Stimulated activated naive B cell treated with anti-CD40 and anti-IgM and Interleukin-4, amounts not matched to agents 10 μg/mL and 1 μg/mL and 100 μg/mL, for 72 hours (primary cell): Measurements from ENCODE around the gene ERVFRD-1.

Experiments used
- ATAC-seq, 2 donors: fragments of 150-1000 bp; cut with Tn5 transposase; replicated peaks; 2 replicates each; pipeline ENCODE4 v1.10.0; 2021; ENCODE audit warnings: moderate library complexity in 1 of 2
- DNase-seq: peaks from one replicate; pipeline ENCODE4 v3.0.0; 2021
- H3K27ac Mint-ChIP-seq: one replicate; pipeline ENCODE4 v1.8.0; 2022; ENCODE audit warnings: mild to moderate bottlenecking, mixed read lengths
- H3K27me3 Mint-ChIP-seq, 2 donors: one replicate each; pipeline ENCODE4 v1.8.0; 2022; ENCODE audit warnings: mixed read lengths in 2 of 2
- H3K36me3 Mint-ChIP-seq, 2 donors: one replicate each; pipeline ENCODE4 v1.8.0; 2022; ENCODE audit warnings: mixed read lengths in 2 of 2, mild to moderate bottlenecking in 1 of 2
- H3K4me1 Mint-ChIP-seq, 2 donors: one replicate each; pipeline ENCODE4 v1.8.0; 2022; ENCODE audit warnings: mixed read lengths in 2 of 2, mild to moderate bottlenecking in 1 of 2
- H3K4me3 Mint-ChIP-seq, 2 donors: one replicate each; pipeline ENCODE4 v1.8.0; 2022; ENCODE audit warnings: mild to moderate bottlenecking in 2 of 2, mixed read lengths in 2 of 2, moderate library complexity in 1 of 2
- H3K9me3 Mint-ChIP-seq, 2 donors: one replicate each; pipeline ENCODE4 v1.8.0; 2022; ENCODE audit warnings: mixed read lengths in 2 of 2, mild to moderate bottlenecking in 1 of 2

ERVFRD-1 gene

GRCh38 chr6:11065436-11066202, 45.9 kb downstream of the ERVFRD-1 start:
- H3K4me3 Mint-ChIP-seq, result no peak overlapping the region
- H3K9me3 Mint-ChIP-seq, result no peaks in the 10 kb centered on the region
- no peak for DNase-seq
- no peaks in the 10 kb centered on the region for H3K36me3 Mint-ChIP-seq
- H3K27me3 Mint-ChIP-seq, result peaks cover 0 to 8% of the 10 kb centered on the region in 2 donors
- no peaks in the 10 kb centered on the region for H3K4me1 Mint-ChIP-seq
- H3K27ac Mint-ChIP-seq, result no peak overlapping the region
- no peak for ATAC-seq

DNA sequence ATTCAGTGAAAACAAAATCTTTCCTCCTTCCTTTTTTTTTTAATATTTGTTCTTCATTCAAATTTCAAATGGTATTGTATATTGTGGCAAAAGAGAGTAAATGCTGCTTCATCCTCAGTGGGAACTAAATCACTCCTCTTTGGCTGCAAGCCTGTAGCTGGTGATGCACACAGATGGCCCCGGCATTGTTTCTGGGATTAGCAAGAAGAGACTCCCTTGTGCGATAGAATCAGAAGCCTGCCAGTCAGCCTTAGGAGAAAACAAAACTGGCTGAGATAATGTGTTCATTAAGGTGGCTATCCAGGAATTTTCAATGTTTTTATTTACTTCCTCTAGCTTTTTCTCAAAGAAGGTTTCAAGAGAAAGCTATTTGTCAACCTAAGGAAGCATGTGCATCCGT, 46.7 kb downstream of the ERVFRD-1 start:
- Mint-ChIP-seq H3K27me3 (peaks cover 0 to 7% of the 10 kb centered on the region in 2 donors), H3K4me1 (no peaks in the 10 kb centered on the region), H3K9me3 (no peaks in the 10 kb centered on the region), H3K27ac (no peak overlapping the region), H3K4me3 (no peak overlapping the region), H3K36me3 (no peaks in the 10 kb centered on the region)
- DNase-seq (no peak), ATAC-seq (no peak)

GRCh38 chr6:11062715-11063114, 48.8 kb downstream of the ERVFRD-1 start:
- no peak overlapping the region for H3K27ac Mint-ChIP-seq
- no peaks in the 10 kb centered on the region for H3K9me3 Mint-ChIP-seq
- H3K27me3 Mint-ChIP-seq, result no peaks in the 10 kb centered on the region
- no peak for DNase-seq
- ATAC-seq, result no peak
- no peaks in the 10 kb centered on the region for H3K36me3 Mint-ChIP-seq
- no peak overlapping the region for H3K4me3 Mint-ChIP-seq
- no peaks in the 10 kb centered on the region for H3K4me1 Mint-ChIP-seq

DNA sequence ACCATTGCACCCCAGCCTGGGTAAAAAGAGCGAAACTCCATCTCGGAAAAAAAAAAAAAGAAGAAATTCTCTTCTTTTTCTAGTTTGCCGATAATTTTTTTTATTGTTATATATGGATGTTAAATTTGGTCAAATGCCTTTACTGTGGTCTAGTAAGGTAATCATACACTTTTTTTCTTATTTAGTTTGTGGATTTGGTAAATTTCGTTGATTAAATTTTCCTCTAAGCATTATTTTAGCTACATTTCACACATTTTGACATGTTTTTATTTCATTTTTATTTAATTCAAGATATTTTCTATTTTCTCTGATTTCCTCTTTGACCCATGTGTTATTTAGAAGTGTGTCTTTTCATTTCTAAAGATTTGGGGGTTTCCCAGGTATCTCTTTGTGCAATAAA, 49.4 kb downstream of the ERVFRD-1 start:
- ATAC-seq (no peak), DNase-seq (no peak)
- Mint-ChIP-seq H3K36me3 (no peaks in the 10 kb centered on the region), H3K27me3 (no peaks in the 10 kb centered on the region), H3K4me1 (no peaks in the 10 kb centered on the region), H3K9me3 (no peaks in the 10 kb centered on the region), H3K27ac (no peak overlapping the region), H3K4me3 (no peak overlapping the region)

DNA sequence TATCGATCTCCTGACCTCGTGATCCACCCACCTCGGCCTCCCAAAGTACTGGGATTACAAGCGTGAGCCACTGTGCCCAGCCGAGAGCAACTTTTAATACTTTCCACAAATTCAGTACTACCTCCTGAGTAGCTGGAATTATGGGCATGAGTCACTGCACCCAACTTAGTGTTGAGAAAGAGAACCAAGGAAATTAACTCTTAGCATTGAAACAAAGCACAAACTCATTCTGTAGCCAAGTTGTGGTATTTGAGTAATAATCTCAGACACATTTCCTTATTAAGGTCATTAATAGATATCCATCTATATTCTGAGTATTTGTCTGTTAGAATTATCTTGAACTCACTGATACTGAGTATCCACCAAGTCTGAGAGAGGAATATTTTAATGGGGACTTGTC, 53.1 kb downstream of the ERVFRD-1 start:
- H3K4me3 Mint-ChIP-seq, result no peak overlapping the region
- DNase-seq, result no peak
- H3K36me3 Mint-ChIP-seq, result no peaks in the 10 kb centered on the region
- H3K4me1 Mint-ChIP-seq, result no peaks in the 10 kb centered on the region
- peaks cover 5% of the 10 kb centered on the region in 2 donors for H3K27me3 Mint-ChIP-seq
- no peaks in the 10 kb centered on the region for H3K9me3 Mint-ChIP-seq
- ATAC-seq, result no peak
- H3K27ac Mint-ChIP-seq, result no peak overlapping the region

GRCh38 chr6:11056871-11057270, 54.7 kb downstream of the ERVFRD-1 start:
- Mint-ChIP-seq H3K36me3 (no peaks in the 10 kb centered on the region), H3K4me3 (no peak overlapping the region), H3K27me3 (peaks cover 5 to 10% of the 10 kb centered on the region in 2 donors), H3K27ac (no peak overlapping the region), H3K9me3 (no peaks in the 10 kb centered on the region), H3K4me1 (no peaks in the 10 kb centered on the region)
- ATAC-seq, result no peak
- no peak for DNase-seq

DNA sequence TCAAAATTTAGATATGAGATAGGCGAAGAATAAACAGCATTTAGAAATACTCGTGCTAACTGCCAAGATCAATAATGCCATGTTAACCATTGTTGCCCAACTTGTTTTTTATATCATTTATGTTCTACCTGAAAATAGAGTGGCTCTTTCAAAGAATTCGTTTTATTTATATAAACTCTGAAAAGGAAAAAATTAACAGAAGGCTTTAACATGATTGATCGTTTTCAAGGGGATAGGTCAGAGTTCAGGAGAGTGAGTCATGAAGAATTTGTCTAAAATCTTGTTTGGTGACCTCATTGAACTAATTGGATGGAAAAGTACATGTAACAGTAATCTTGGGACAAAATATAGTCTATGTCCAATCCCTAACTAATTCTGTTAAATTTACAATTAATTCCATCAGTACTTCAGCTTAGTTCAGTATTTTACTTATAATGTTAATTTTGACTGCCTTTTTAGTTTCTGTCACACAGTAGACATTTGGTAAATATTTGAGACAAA, 56.3 kb downstream of the ERVFRD-1 start:
- Mint-ChIP-seq H3K4me1 (no peaks in the 10 kb centered on the region), H3K9me3 (no peaks in the 10 kb centered on the region), H3K27me3 (peaks cover 11 to 15% of the 10 kb centered on the region in 2 donors), H3K36me3 (no peaks in the 10 kb centered on the region), H3K4me3 (no peak overlapping the region), H3K27ac (no peak overlapping the region)
- DNase-seq, result no peak
- no peak for ATAC-seq

DNA sequence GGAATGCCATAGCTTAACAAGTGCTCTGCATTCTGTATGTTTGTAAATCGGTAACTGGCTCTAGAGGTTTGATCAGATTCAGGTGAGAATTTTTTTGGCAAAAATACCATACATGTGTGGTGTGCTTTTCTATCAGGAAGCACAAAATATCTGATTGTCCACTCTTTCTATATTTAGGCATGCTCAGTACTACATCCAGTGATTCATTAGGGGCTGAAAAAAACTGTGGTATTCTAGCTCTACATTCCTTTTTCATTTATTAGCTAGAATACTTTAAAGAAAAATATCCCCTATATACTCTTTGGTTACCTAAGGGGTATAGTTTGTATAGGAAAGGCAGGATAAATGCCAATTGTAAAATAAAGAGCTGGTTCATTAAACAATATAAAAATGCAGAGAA, 56.8 kb downstream of the ERVFRD-1 start:
- no peaks in the 10 kb centered on the region for H3K36me3 Mint-ChIP-seq
- H3K4me1 Mint-ChIP-seq, result no peaks in the 10 kb centered on the region
- ATAC-seq (no peak), DNase-seq (no peak)
- H3K4me3 Mint-ChIP-seq, result no peak overlapping the region
- H3K27ac Mint-ChIP-seq, result no peak overlapping the region
- peaks cover 16 to 18% of the 10 kb centered on the region in 2 donors for H3K27me3 Mint-ChIP-seq
- H3K9me3 Mint-ChIP-seq, result no peaks in the 10 kb centered on the region

DNA sequence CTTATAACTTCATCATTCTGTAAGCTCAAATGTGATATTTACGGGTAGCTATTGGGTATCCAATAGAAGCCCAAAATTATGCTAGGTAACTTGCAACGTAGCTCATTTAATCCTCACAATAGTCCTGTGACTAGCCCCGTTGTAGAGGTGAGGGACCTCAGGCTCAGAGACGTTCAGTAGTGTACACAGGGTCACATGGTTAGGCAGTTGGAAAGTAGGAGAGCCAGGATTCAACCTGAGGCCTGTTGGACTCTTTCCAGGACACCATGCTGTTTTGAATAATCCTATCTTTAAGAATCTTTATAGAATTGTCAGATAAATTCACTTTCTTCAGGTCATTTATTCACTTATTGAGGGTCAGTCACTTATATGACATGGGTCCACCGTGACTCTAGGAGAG, 58.2 kb downstream of the ERVFRD-1 start:
- peaks cover 20 to 23% of the 10 kb centered on the region in 2 donors for H3K27me3 Mint-ChIP-seq
- no peaks in the 10 kb centered on the region for H3K4me1 Mint-ChIP-seq
- no peak overlapping the region for H3K27ac Mint-ChIP-seq
- H3K36me3 Mint-ChIP-seq, result no peaks in the 10 kb centered on the region
- no peak for ATAC-seq
- no peaks in the 10 kb centered on the region for H3K9me3 Mint-ChIP-seq
- no peak overlapping the region for H3K4me3 Mint-ChIP-seq
- no peak for DNase-seq
